ENCODE results near the gene IQCF2.
"Not testable (repeated sequence)": the region's sequence is repeated elsewhere in the genome, so short reads cannot be mapped to it uniquely, and the experiment has no call there.

IQCF2 gene

GRCh38 chr3:51875501-51875900 lies 14.1 kb downstream of the IQCF2 start, which contains the start of gene IQCF5:
IQCF5 (minus strand) TSS chr3:51875601; CDS start chr3:51875531, 70 bp downstream.
- DNase-seq (ENCODE audit: insufficient read length, low spot score) (no peak), FAIRE-seq (no peak)

- DNase-seq (ENCODE audit: insufficient read length, low spot score), result no peak
These were observed 14.8 kb downstream of the IQCF2 start for GRCh38 chr3:51876186-51876585.

GRCh38 chr3:51879937-51880336 lies 18.5 kb downstream of the IQCF2 start:
- FAIRE-seq, result peak; percentile 57
- no peak for DNase-seq (ENCODE audit: insufficient read length, low spot score)

More at GRCh38 chr3:51876186-51876585, 14.8 kb downstream of the IQCF2 start:
- FAIRE-seq, result no peak

- no peak for FAIRE-seq
- no peak for DNase-seq (ENCODE audit: insufficient read length, low spot score)
These were observed 25.0 kb downstream of the IQCF2 start for GRCh38 chr3:51886447-51886846.

- FAIRE-seq (no peak), DNase-seq (ENCODE audit: insufficient read length, low spot score) (no peak)
These were observed 26.2 kb downstream of the IQCF2 start for GRCh38 chr3:51887620-51888019.

- peak; percentile 42 for FAIRE-seq
- no peak for DNase-seq (ENCODE audit: insufficient read length, low spot score)
These were observed 27.2 kb downstream of the IQCF2 start for GRCh38 chr3:51888463-51889105.

- DNase-seq (ENCODE audit: insufficient read length, low spot score) (no peak), FAIRE-seq (no peak)
These were observed 30.0 kb downstream of the IQCF2 start for GRCh38 chr3:51891242-51892039.

- DNase-seq (ENCODE audit: insufficient read length, low spot score) (no peak), FAIRE-seq (no peak)
These were observed 33.0 kb downstream of the IQCF2 start for GRCh38 chr3:51894391-51894790.

GRCh38 chr3:51894939-51895338 lies 33.5 kb downstream of the IQCF2 start:
- no peak for FAIRE-seq

GRCh38 chr3:51896607-51897305 lies 35.3 kb downstream of the IQCF2 start:
- DNase-seq (ENCODE audit: insufficient read length, low spot score), result no peak
- FAIRE-seq, result no peak

More at GRCh38 chr3:51894939-51895338, 33.5 kb downstream of the IQCF2 start:
- no peak for DNase-seq (ENCODE audit: insufficient read length, low spot score)

GRCh38 chr3:51897391-51897790 lies 36.0 kb downstream of the IQCF2 start:
- no peak for FAIRE-seq
- DNase-seq (ENCODE audit: insufficient read length, low spot score), result no peak

GRCh38 chr3:51900043-51900442 lies 38.6 kb downstream of the IQCF2 start:
- FAIRE-seq; DNase-seq (ENCODE audit: insufficient read length, low spot score): not testable (repeated sequence)

- not testable (repeated sequence) for FAIRE-seq; DNase-seq (ENCODE audit: insufficient read length, low spot score)
These were observed 40.9 kb downstream of the IQCF2 start for GRCh38 chr3:51902361-51902760.

- DNase-seq (ENCODE audit: insufficient read length, low spot score) (no peak), FAIRE-seq (no peak)
These were observed 42.8 kb downstream of the IQCF2 start for GRCh38 chr3:51904034-51904823.

GRCh38 chr3:51908026-51908425 lies 46.6 kb downstream of the IQCF2 start:
- DNase-seq (ENCODE audit: insufficient read length, low spot score) (no peak), FAIRE-seq (no peak)
